KMS-11 (cell line): ENCODE measurements around the gene TXNL4B.

ENCODE experiments used
- H2AFZ ChIP-seq: fragments of 200-600 bp; sonication (generic); 2 replicates; pipeline ENCODE4 v1.6.1; 2016; ENCODE audit warnings: antibody characterized with exemption, mixed run types, low read depth
- H3K27ac ChIP-seq: fragments of 200-600 bp; sonication (generic); 2 replicates; pipeline ENCODE4 v1.6.1; 2016; ENCODE audit warnings: mild to moderate bottlenecking, mixed run types
- H3K27me3 ChIP-seq: fragments of 200-600 bp; sonication (generic); 2 replicates; pipeline ENCODE4 v1.6.1; 2017; ENCODE audit warnings: mild to moderate bottlenecking, low read depth, mixed run types, moderate library complexity; ENCODE audit not compliant: insufficient read depth
- H3K36me3 ChIP-seq: fragments of 200-600 bp; sonication (generic); 2 replicates; pipeline ENCODE4 v1.6.1; 2017; ENCODE audit warnings: mild to moderate bottlenecking, mixed run types; ENCODE audit not compliant: insufficient read depth
- H3K4me1 ChIP-seq: fragments of 200-600 bp; sonication (generic); 2 replicates; pipeline ENCODE4 v1.6.1; 2016; ENCODE audit warnings: mild to moderate bottlenecking, low read depth, mixed run types; ENCODE audit not compliant: poor library complexity, severe bottlenecking
- H3K4me2 ChIP-seq: fragments of 200-600 bp; sonication (generic); 2 replicates; pipeline ENCODE4 v1.7.0; 2016; ENCODE audit warnings: mild to moderate bottlenecking, mixed run types
- H3K4me3 ChIP-seq: fragments of 200-600 bp; sonication (generic); IDR thresholded peaks from 2 replicates; pipeline ENCODE4 v1.6.1; 2017; ENCODE audit warnings: low read depth, low read length, mixed read lengths; ENCODE audit not compliant: insufficient read depth
- H3K79me2 ChIP-seq: fragments of 200-600 bp; sonication (generic); 2 replicates; pipeline ENCODE4 v1.6.1; 2016; ENCODE audit warnings: low read depth, mixed run types; ENCODE audit not compliant: insufficient read depth
- H3K9ac ChIP-seq: fragments of 200-600 bp; sonication (generic); 2 replicates; pipeline ENCODE4 v1.6.1; 2016; ENCODE audit warnings: mild to moderate bottlenecking, mixed run types
- H4K20me1 ChIP-seq: fragments of 200-600 bp; sonication (generic); 2 replicates; pipeline ENCODE4 v1.6.1; 2016; ENCODE audit warnings: mild to moderate bottlenecking, mixed run types; ENCODE audit not compliant: insufficient read depth
- TF ChIP-seq, protein P1 (sequence below): fragments of 200-600 bp; sonication (generic); conservative IDR thresholded peaks from 2 replicates; pipeline ENCODE4 v1.6.1; 2017; ENCODE audit warnings: low read depth, mild to moderate bottlenecking, antibody characterized with exemption, low read length, moderate library complexity, mixed read lengths

Gene TXNL4B

DNA sequence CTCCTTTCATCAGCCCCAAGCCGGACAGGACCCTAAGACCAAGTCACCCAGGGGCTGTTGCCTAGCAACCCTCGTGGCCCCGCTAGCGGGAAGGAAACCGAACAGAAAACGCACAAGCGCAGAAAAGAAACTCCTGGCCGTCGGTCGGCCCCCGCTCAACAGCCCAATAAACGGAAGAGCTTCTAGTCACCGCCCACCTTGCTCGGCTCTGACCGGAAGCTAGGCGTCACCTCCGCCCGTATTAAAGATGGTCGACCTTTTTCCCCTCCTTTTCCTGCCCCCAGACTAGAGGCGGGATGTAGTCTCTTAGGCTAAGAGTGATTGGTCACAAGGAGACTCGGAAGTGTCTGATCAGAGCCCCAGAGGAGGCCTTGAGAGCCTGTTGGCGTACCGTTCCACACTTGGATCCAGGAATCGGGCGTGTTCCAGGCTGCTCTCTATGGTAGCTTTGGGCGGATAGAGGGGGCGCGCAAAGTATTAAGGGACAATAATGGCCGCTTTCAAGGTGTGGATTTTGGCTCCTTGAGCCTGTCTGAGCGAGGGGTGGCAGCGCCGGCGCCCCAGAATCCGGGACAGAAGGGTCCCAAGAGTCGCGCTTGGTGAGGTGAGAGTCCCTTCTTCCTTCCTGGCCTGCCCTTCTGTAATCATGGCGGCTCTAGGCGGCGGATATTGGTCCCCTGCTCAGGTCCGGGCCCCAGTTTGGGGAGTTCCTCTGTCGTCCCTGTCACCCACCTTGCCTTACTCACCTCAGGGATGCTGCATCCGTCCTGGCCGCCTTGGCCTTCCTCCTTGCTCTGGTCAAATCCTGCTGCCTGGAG, at the start of gene TXNL4B, which contains the start of gene DHX38:
TXNL4B (minus strand) TSS at position 173 of the 818 bp plus-strand sequence. CDS start 2,871 bp downstream, outside the sequence.
DHX38 (plus strand) TSS at position 400 of the 818 bp plus-strand sequence. CDS start 2,311 bp downstream, outside the sequence.
- Histone ChIP-seq H2AFZ (peak within 1 kb of the TSS; percentile 85), H3K36me3 (no peaks in the 10 kb centered on the region; the same call in 1 of the 2 replicates), H3K79me2 (peaks cover 56% of the 10 kb centered on the region), H3K9ac (peak within 1 kb of the TSS; percentile 62), H3K27me3 (no peaks in the 10 kb centered on the region), H3K4me1 (peaks cover 21% of the 10 kb centered on the region), H3K27ac (peak within 1 kb of the TSS; percentile 41; the same call in 1 of the 2 replicates), H4K20me1 (no peaks in the 10 kb centered on the region), H3K4me3 (no peak within 1 kb of the TSS), H3K4me2 (peak within 1 kb of the TSS; percentile 100)
- TF ChIP-seq, protein P1, sequence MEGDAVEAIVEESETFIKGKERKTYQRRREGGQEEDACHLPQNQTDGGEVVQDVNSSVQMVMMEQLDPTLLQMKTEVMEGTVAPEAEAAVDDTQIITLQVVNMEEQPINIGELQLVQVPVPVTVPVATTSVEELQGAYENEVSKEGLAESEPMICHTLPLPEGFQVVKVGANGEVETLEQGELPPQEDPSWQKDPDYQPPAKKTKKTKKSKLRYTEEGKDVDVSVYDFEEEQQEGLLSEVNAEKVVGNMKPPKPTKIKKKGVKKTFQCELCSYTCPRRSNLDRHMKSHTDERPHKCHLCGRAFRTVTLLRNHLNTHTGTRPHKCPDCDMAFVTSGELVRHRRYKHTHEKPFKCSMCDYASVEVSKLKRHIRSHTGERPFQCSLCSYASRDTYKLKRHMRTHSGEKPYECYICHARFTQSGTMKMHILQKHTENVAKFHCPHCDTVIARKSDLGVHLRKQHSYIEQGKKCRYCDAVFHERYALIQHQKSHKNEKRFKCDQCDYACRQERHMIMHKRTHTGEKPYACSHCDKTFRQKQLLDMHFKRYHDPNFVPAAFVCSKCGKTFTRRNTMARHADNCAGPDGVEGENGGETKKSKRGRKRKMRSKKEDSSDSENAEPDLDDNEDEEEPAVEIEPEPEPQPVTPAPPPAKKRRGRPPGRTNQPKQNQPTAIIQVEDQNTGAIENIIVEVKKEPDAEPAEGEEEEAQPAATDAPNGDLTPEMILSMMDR: no peak

DNA sequence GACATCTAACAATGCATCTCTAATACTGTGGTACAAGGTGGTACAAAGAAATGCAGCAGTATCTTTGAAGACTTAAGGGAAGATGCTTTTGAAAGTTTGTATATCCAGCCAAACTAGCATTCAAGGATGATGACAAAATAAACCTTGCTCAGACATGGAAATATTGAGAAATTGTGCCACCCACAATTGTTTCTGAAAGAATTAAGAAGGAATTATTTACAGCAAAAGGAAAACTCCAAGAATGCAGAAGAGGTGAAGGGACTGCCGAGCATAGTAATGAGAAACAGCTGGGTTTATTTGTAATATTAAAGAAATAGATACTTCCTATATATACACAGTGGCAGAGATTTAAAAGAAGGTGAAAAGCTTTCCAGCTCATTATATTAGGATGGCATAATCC, 49.1 kb upstream of the TXNL4B start:
- H3K79me2 ChIP-seq: no peaks in the 10 kb centered on the region

GRCh38 chr16:72139908-72140307, 46.5 kb upstream of the TXNL4B start:
- H3K27ac ChIP-seq: no peak overlapping the region
- H4K20me1 ChIP-seq: no peaks in the 10 kb centered on the region
- H3K4me2 ChIP-seq: no peak overlapping the region
- H2AFZ ChIP-seq: no peak overlapping the region
- H3K4me3 ChIP-seq: no peak overlapping the region
- H3K9ac ChIP-seq: no peak overlapping the region
- no peaks in the 10 kb centered on the region for H3K4me1 ChIP-seq
- TF ChIP-seq, protein P1: no peak
- no peaks in the 10 kb centered on the region for H3K27me3 ChIP-seq
- no peaks in the 10 kb centered on the region for H3K79me2 ChIP-seq
- H3K36me3 ChIP-seq: no peaks in the 10 kb centered on the region

More for the DNA sequence above, 49.1 kb upstream of the TXNL4B start:
- Histone ChIP-seq H3K4me3 (no peak overlapping the region), H3K27me3 (no peaks in the 10 kb centered on the region), H3K4me1 (no peaks in the 10 kb centered on the region), H3K27ac (no peak overlapping the region), H2AFZ (no peak overlapping the region), H3K36me3 (no peaks in the 10 kb centered on the region), H3K4me2 (no peak overlapping the region), H3K9ac (no peak overlapping the region), H4K20me1 (no peaks in the 10 kb centered on the region)
- TF ChIP-seq, protein P1: no peak

DNA sequence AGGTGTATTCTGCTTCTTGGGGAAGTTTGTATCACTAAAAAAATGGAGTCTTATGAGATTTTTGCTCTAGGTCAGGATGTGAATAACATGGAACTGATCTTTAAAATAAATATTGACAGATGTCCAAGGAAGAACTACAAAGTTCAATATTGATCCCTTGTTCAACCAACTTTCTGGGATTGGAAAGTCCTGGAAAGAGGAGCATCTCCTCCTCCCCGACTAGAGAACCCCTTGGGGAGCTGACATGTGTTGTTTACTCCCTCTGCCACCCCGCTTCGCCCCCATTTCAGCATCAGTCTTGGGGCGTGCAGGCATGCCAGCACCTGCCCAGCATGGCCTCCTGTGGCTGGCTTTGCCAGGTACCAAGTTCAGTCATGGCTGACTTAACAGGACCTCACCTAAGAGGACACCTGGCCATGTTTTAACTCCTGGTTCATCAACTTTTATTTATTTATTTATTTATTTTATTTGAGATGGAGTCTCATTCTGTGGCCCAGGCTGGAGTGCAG, 44.7 kb upstream of the TXNL4B start:
- no peak overlapping the region for H3K4me2 ChIP-seq
- H3K4me3 ChIP-seq: no peak overlapping the region
- no peaks in the 10 kb centered on the region for H4K20me1 ChIP-seq
- H2AFZ ChIP-seq: no peak overlapping the region
- no peaks in the 10 kb centered on the region for H3K4me1 ChIP-seq
- no peaks in the 10 kb centered on the region for H3K79me2 ChIP-seq
- no peak overlapping the region for H3K9ac ChIP-seq
- no peaks in the 10 kb centered on the region for H3K36me3 ChIP-seq
- no peaks in the 10 kb centered on the region for H3K27me3 ChIP-seq
- TF ChIP-seq, protein P1: no peak
- no peak overlapping the region for H3K27ac ChIP-seq
